ENCODE results near the gene TMEM121B. TPM values are rescaled to one million over a fixed set of nuclear protein-coding genes. Genes with fewer than 3 reads are reported as not detected.

The TMEM121B gene
- total RNA-seq, 1 experiment from 2014 or later = 8.1 TPM

DNA sequence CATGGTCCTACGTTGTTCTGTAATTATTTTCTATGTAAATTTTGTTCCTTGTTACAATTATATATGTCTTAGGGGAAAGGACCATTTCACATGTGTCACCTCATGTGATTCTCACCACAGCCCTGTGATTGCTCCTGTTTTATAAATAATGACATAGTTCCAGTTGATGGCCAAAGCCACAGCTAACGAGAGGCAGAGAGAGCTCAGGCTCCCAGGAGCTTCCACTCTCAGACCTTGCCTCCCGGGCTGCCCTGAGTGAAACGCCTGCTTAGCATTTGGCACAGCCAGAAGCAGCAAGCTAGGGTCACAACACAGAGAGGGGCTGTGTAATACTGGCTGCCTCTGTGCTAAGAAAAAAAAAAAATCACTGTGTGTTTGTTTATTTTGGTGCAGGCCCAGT, 5.9 kb downstream of the TMEM121B start:
- Mint-ChIP-seq H3K36me3 (ENCODE audit: insufficient read depth in 1 of 3, low read depth in 3 of 3) (peaks cover 0 to 4% (median 0%) of the 10 kb centered on the region in 3 experiments; a peak in 3 of 7 replicates), H3K4me1 (peaks cover 27 to 37% of the 10 kb centered on the region in 2 experiments), H3K4me3 (no peak overlapping the region), H3K27me3 (ENCODE audit: low read depth) (peaks cover 7% of the 10 kb centered on the region), H3K9me3 (no peaks in the 10 kb centered on the region), H3K27ac (no peak overlapping the region)
- Histone ChIP-seq H3K18ac (ENCODE audit: insufficient read length, low read depth, low read length) (no peak overlapping the region), H2BK120ac (ENCODE audit: low read depth, low read length, poor library complexity, severe bottlenecking) (no peak overlapping the region), H3K9me3 (ENCODE audit: control insufficient read depth, low read depth, low read length) (no peaks in the 10 kb centered on the region), H2BK12ac (ENCODE audit: insufficient read length, low read depth, low read length) (no peak overlapping the region), H3K79me2 (ENCODE audit: insufficient read depth, low read length) (no peaks in the 10 kb centered on the region), H3K9ac (ENCODE audit: extremely low read depth, insufficient read length, low read length) (no peak overlapping the region), H4K8ac (replicated peaks; ENCODE audit: insufficient read length, low read depth, low read length) (no peak overlapping the region), H3K4ac (ENCODE audit: low read depth, low read length) (no peak overlapping the region), H3K4me1 (ENCODE audit: insufficient read depth, low read length) (no peaks in the 10 kb centered on the region; the same call in 1 of the 2 replicates), H2BK5ac (ENCODE audit: insufficient read length, low read length) (no peak overlapping the region), H3K27me3 (ENCODE audit: insufficient read depth, low read length) (no peaks in the 10 kb centered on the region), H2BK20ac (ENCODE audit: low read depth, low read length, poor library complexity, severe bottlenecking) (no peak overlapping the region), H3K79me1 (ENCODE audit: insufficient read depth, low read depth, low read length, poor library complexity, severe bottlenecking) (no peaks in the 10 kb centered on the region), H4K91ac (ENCODE audit: insufficient read length, low read depth, low read length) (no peak overlapping the region), H2AFZ (ENCODE audit: low read length) (no peak overlapping the region), H4K5ac (ENCODE audit: insufficient read length, low read depth, low read length) (no peak overlapping the region), H3K27ac (ENCODE audit: insufficient read length, low read depth, low read length) (no peak overlapping the region), H3K56ac (ENCODE audit: insufficient read length, low read depth, low read length) (no peak overlapping the region), H3K4me2 (ENCODE audit: insufficient read depth, insufficient read length, low read length) (no peak overlapping the region), H2AK5ac (ENCODE audit: insufficient read length, low read length) (no peak overlapping the region), H3K23ac (ENCODE audit: insufficient read length, low read depth, low read length) (no peak overlapping the region), H4K20me1 (ENCODE audit: control insufficient read depth, insufficient read depth, insufficient read length) (no peaks in the 10 kb centered on the region), H3K14ac (ENCODE audit: insufficient read depth, low read length) (no peak overlapping the region), H3T11ph (ENCODE audit: low read length) (no peak overlapping the region), H2BK15ac (ENCODE audit: low read depth, low read length) (no peak overlapping the region), H3K23me2 (ENCODE audit: insufficient read length, low read depth, low read length, poor library complexity, severe bottlenecking) (no peaks in the 10 kb centered on the region)
- TF ChIP-seq, protein P1, sequence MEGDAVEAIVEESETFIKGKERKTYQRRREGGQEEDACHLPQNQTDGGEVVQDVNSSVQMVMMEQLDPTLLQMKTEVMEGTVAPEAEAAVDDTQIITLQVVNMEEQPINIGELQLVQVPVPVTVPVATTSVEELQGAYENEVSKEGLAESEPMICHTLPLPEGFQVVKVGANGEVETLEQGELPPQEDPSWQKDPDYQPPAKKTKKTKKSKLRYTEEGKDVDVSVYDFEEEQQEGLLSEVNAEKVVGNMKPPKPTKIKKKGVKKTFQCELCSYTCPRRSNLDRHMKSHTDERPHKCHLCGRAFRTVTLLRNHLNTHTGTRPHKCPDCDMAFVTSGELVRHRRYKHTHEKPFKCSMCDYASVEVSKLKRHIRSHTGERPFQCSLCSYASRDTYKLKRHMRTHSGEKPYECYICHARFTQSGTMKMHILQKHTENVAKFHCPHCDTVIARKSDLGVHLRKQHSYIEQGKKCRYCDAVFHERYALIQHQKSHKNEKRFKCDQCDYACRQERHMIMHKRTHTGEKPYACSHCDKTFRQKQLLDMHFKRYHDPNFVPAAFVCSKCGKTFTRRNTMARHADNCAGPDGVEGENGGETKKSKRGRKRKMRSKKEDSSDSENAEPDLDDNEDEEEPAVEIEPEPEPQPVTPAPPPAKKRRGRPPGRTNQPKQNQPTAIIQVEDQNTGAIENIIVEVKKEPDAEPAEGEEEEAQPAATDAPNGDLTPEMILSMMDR (conservative IDR thresholded peaks at IDR 0.05) = no peak
- no CpG with 5 or more reads among the region's 4 CpGs for WGBS (ENCODE audit: extremely low coverage, insufficient read length, low lambda C conversion rate)
- DNase-seq = no peak

Measured in H9 (cell line).